ENCODE results near the gene ZNF688. TPM values are rescaled to one million over a fixed set of nuclear protein-coding genes. Genes with fewer than 3 reads are reported as not detected.
A peak's percentile ranks its signal among the peaks of the same experiment; 100 is the strongest.

ZNF688 gene
- total and polyA plus RNA-seq, 2 of the 13 experiments (the other 11 are each of a cell fraction or from before 2014, with no cell fraction given), result 2.4 to 5.4 TPM

- TF ChIP-seq TRAFD1 (CRISPR knock-in tag; IDR thresholded peaks at IDR 0.05; ENCODE audit: borderline replicate concordance) (peak; percentile 66; the same call in 1 of the 2 replicates), CHCHD3 (CRISPR knock-in tag; IDR thresholded peaks at IDR 0.05) (peak; percentile 66; the same call in 1 of the 2 replicates), ZNF605 (CRISPR knock-in tag; IDR thresholded peaks at IDR 0.05) (peak; percentile 23; the same call in 1 of the 2 replicates), ZNF660 (CRISPR knock-in tag; IDR thresholded peaks at IDR 0.05; ENCODE audit: borderline replicate concordance, low read depth) (no peak), MYNN (CRISPR knock-in tag; IDR thresholded peaks at IDR 0.05; ENCODE audit: low read depth) (no peak), ZFP82 (CRISPR knock-in tag; IDR thresholded peaks at IDR 0.05; ENCODE audit: borderline replicate concordance) (no peak), ZNF678 (CRISPR knock-in tag; IDR thresholded peaks at IDR 0.05) (peak; percentile 26; the same call in 1 of the 2 replicates), BCL6 (CRISPR knock-in tag; IDR thresholded peaks at IDR 0.05) (peak; percentile 25; the same call in 1 of the 2 replicates), FOXP1 (IDR thresholded peaks at IDR 0.05) (no peak), FOXP1 (CRISPR knock-in tag; IDR thresholded peaks at IDR 0.05) (no peak), SKIL (CRISPR knock-in tag; IDR thresholded peaks at IDR 0.05; ENCODE audit: borderline replicate concordance) (peak; percentile 39; the same call in 1 of the 2 replicates), PRMT3 (CRISPR knock-in tag; IDR thresholded peaks at IDR 0.05; ENCODE audit: borderline replicate concordance, low read depth) (no peak), AGO1 (IDR thresholded peaks at IDR 0.05; ENCODE audit: low read depth, low read length, poor library complexity, severe bottlenecking) (peak; percentile 94), ZNF674 (CRISPR knock-in tag; IDR thresholded peaks at IDR 0.05; ENCODE audit: low read depth) (no peak), ZBTB8A (CRISPR knock-in tag; IDR thresholded peaks at IDR 0.05; ENCODE audit: borderline replicate concordance, low read depth) (0 out of 2 replicates have a peak, but pooled peaks have one; percentile 66), ZNF235 (CRISPR knock-in tag; IDR thresholded peaks at IDR 0.05; ENCODE audit: borderline replicate concordance) (no peak), TERF1 (CRISPR knock-in tag; IDR thresholded peaks at IDR 0.05) (no peak), CBX5 (CRISPR knock-in tag; IDR thresholded peaks at IDR 0.05; ENCODE audit: borderline replicate concordance) (no peak), TOPORS (CRISPR knock-in tag; IDR thresholded peaks at IDR 0.05) (peak; percentile 77), ZNF616 (CRISPR knock-in tag; IDR thresholded peaks at IDR 0.05; ENCODE audit: low read depth) (peak; percentile 62; the same call in 1 of the 2 replicates), ZNF143 (CRISPR knock-in tag; IDR thresholded peaks at IDR 0.05) (peak; percentile 49; the same call in 1 of the 2 replicates)
- TF ChIP-seq, protein P1, sequence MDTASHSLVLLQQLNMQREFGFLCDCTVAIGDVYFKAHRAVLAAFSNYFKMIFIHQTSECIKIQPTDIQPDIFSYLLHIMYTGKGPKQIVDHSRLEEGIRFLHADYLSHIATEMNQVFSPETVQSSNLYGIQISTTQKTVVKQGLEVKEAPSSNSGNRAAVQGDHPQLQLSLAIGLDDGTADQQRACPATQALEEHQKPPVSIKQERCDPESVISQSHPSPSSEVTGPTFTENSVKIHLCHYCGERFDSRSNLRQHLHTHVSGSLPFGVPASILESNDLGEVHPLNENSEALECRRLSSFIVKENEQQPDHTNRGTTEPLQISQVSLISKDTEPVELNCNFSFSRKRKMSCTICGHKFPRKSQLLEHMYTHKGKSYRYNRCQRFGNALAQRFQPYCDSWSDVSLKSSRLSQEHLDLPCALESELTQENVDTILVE (CRISPR knock-in tag; IDR thresholded peaks at IDR 0.05), result peak; percentile 53; the same call in 1 of the 2 replicates
These were observed 44.5 kb downstream of the ZNF688 start (continued) for GRCh38 chr16:30526823-30527634.

Data from HepG2 (cell line).